A673 (cell line): ENCODE data around the gene ARSG.

Source experiments
- EZH2 ChIP-seq: fragments of 200-600 bp; sonication (generic); IDR thresholded peaks from 2 replicates; pipeline ENCODE4 v1.6.1; 2017; ENCODE audit warnings: borderline replicate concordance, low read depth, mild to moderate bottlenecking, mixed read lengths, antibody characterized with exemption, low read length; ENCODE audit not compliant: poor library complexity, severe bottlenecking
- TF ChIP-seq, protein P1 (sequence below): fragments of 300-800, 200-600 bp; sonication (generic); conservative IDR thresholded peaks from 2 replicates; pipeline ENCODE4 v1.5.1; 2017; ENCODE audit warnings: low read depth, mild to moderate bottlenecking, antibody characterized with exemption, low read length, moderate library complexity, mixed read lengths

DNA sequence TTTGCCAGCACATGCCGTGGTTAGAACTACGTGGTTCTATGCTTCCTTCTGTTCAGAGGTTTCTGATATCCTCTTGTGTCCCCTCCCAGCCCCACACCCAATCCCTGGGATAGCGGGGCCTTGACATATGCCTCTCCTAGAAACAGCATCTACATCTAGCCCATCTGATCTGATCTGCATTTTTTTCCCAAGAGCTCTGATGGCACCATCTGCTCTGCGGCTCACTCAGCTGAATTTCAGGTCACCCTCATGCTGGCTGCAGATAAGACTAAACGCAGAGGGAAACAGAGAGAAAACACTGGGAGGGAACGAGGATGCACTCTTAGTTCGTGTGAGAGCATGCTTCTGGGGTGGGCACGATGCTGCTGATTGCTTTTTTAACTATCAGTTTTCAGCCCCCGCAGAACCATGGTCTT, 155.3 kb downstream of the ARSG start:
- TF ChIP-seq, protein P1, sequence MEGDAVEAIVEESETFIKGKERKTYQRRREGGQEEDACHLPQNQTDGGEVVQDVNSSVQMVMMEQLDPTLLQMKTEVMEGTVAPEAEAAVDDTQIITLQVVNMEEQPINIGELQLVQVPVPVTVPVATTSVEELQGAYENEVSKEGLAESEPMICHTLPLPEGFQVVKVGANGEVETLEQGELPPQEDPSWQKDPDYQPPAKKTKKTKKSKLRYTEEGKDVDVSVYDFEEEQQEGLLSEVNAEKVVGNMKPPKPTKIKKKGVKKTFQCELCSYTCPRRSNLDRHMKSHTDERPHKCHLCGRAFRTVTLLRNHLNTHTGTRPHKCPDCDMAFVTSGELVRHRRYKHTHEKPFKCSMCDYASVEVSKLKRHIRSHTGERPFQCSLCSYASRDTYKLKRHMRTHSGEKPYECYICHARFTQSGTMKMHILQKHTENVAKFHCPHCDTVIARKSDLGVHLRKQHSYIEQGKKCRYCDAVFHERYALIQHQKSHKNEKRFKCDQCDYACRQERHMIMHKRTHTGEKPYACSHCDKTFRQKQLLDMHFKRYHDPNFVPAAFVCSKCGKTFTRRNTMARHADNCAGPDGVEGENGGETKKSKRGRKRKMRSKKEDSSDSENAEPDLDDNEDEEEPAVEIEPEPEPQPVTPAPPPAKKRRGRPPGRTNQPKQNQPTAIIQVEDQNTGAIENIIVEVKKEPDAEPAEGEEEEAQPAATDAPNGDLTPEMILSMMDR, result no peak
- no peak for TF ChIP-seq EZH2
